WI38 (cell line): ENCODE data around the gene CEACAM16.
"Not testable (repeated sequence)": the region's sequence is repeated elsewhere in the genome, so short reads cannot be mapped to it uniquely, and the experiment has no call there.

Source experiments
- H3K4me3 ChIP-seq: 2 replicates; pipeline ENCODE4 v1.5.1; 2011; ENCODE audit warnings: low read depth, mild to moderate bottlenecking, control low read depth, low read length
- CTCF ChIP-seq: IDR thresholded peaks from 2 replicates; pipeline ENCODE4 v1.5.1; 2012; ENCODE audit warnings: low read depth, mild to moderate bottlenecking, control low read depth, low read length

CEACAM16 gene

GRCh38 chr19:44668985-44669764 lies 29.8 kb upstream of the CEACAM16 start:
- H3K4me3 ChIP-seq: no peak overlapping the region
- TF ChIP-seq CTCF: no peak

- H3K4me3 ChIP-seq: not testable (repeated sequence)
Measured at GRCh38 chr19:44670027-44670426, 28.9 kb upstream of the CEACAM16 start.

- TF ChIP-seq CTCF: no peak
- H3K4me3 ChIP-seq: no peak within 1 kb of the TSS
Measured at GRCh38 chr19:44671400-44671799, 27.6 kb upstream of the CEACAM16 start, which contains the start of gene CEACAM19. CEACAM19 (plus strand) TSS chr19:44671482; CDS start chr19:44671932, 450 bp downstream.

- no peak overlapping the region for H3K4me3 ChIP-seq
- no peak for TF ChIP-seq CTCF
Measured at GRCh38 chr19:44672226-44672625, 26.7 kb upstream of the CEACAM16 start.

GRCh38 chr19:44673510-44673909 lies 25.4 kb upstream of the CEACAM16 start:
- TF ChIP-seq CTCF: no peak
- no peak overlapping the region for H3K4me3 ChIP-seq

- TF ChIP-seq CTCF: no peak
- H3K4me3 ChIP-seq: no peak overlapping the region
Measured at GRCh38 chr19:44675521-44675920, 23.4 kb upstream of the CEACAM16 start.

- no peak overlapping the region for H3K4me3 ChIP-seq
- TF ChIP-seq CTCF: no peak
Measured at GRCh38 chr19:44677019-44677811, 21.7 kb upstream of the CEACAM16 start.
